GM19463 (cell line): Measurements from ENCODE around the gene LTK.

Experiments used
- ATAC-seq: cut with Tn5 transposase; IDR thresholded peaks from one replicate; pipeline ENCODE4 v1.9.1; 2021; ENCODE audit warnings: mild to moderate bottlenecking, moderate library complexity; ENCODE audit not compliant: unreplicated experiment

The LTK gene

GRCh38 chr15:41499109-41499851, 14.3 kb downstream of the LTK start:
- ATAC-seq: no peak

GRCh38 chr15:41498657-41499056, 15.0 kb downstream of the LTK start:
- ATAC-seq: no peak

- ATAC-seq: no peak
Measured at GRCh38 chr15:41495736-41496599, 17.7 kb downstream of the LTK start.

GRCh38 chr15:41494922-41495735, 18.5 kb downstream of the LTK start:
- ATAC-seq: no peak

GRCh38 chr15:41494190-41494921, 19.3 kb downstream of the LTK start:
- peak; percentile 15 for ATAC-seq

- ATAC-seq: peak; percentile 22
Measured at GRCh38 chr15:41493902-41494189, 19.8 kb downstream of the LTK start.

GRCh38 chr15:41493205-41493901, 20.3 kb downstream of the LTK start, which contains the start of gene ITPKA:
ITPKA (plus strand) TSS chr15:41493874; CDS start chr15:41493928, 54 bp downstream.
- ATAC-seq: peak; percentile 69

GRCh38 chr15:41492597-41493204, 20.9 kb downstream of the LTK start:
- ATAC-seq: no peak

- no peak for ATAC-seq
Measured at GRCh38 chr15:41491889-41492288, 21.7 kb downstream of the LTK start.

- no peak for ATAC-seq
Measured at GRCh38 chr15:41490355-41490754, 23.3 kb downstream of the LTK start.

GRCh38 chr15:41489641-41490040, 24.0 kb downstream of the LTK start:
- no peak for ATAC-seq

- no peak for ATAC-seq
Measured at GRCh38 chr15:41487802-41488201, 25.8 kb downstream of the LTK start.

GRCh38 chr15:41487381-41487780, 26.2 kb downstream of the LTK start:
- ATAC-seq: no peak

- ATAC-seq: no peak
Measured at GRCh38 chr15:41486286-41486685, 27.3 kb downstream of the LTK start.

- ATAC-seq: no peak
Measured at GRCh38 chr15:41484937-41485625, 28.5 kb downstream of the LTK start.

GRCh38 chr15:41483519-41483918, 30.1 kb downstream of the LTK start:
- ATAC-seq: no peak

- ATAC-seq: peak; percentile 80
Measured at GRCh38 chr15:41483115-41483514, 30.5 kb downstream of the LTK start.

GRCh38 chr15:41482110-41482877, 31.3 kb downstream of the LTK start:
- no peak for ATAC-seq
